K562 (cell line): ENCODE measurements around the gene ATAD3C. TPM values are rescaled to one million over a fixed set of nuclear protein-coding genes. Genes with fewer than 3 reads are reported as not detected.
A peak's percentile ranks its signal among the peaks of the same experiment; 100 is the strongest.

Experiments used
- NR2F6 ChIP-seq: fragments of 450-650 bp; formaldehyde crosslinking; IDR thresholded peaks from 2 replicates; pipeline ENCODE4 v1.4.0; 2020; ENCODE audit warnings: mild to moderate bottlenecking
- SAFB ChIP-seq: fragments of 200-400 bp; formaldehyde crosslinking; IDR thresholded peaks from 2 replicates; pipeline ENCODE4 v1.6.1; 2017; ENCODE audit warnings: low read depth, low read length, borderline replicate concordance
- SREBF2 ChIP-seq: sonication (generic); formaldehyde crosslinking; IDR thresholded peaks from 2 replicates; pipeline ENCODE4 v1.4.0; 2020; ENCODE audit warnings: mild to moderate bottlenecking, missing genetic modification reagents
- ZC3H11A ChIP-seq: IDR thresholded peaks from 2 replicates; pipeline ENCODE4 v1.6.1; 2012; ENCODE audit warnings: low read depth, low read length, improper control_type of control experiment
- ZC3H4 ChIP-seq: sonication (generic); formaldehyde crosslinking; IDR thresholded peaks from 2 replicates; pipeline ENCODE4 v1.9.0; 2021; ENCODE audit warnings: missing genetic modification reagents, borderline replicate concordance
- ZNF354B ChIP-seq: fragments of 250-450 bp; sonication (Bioruptor Pico); IDR thresholded peaks from 2 replicates; pipeline ENCODE4 v1.4.0; 2020
- polyA plus RNA-seq, 8 experiments: library from polyadenylated mRNA; depleted of rRNA in 4 of 8; stranded (reverse) in 5 of 8; unstranded in 3 of 8; fragments of >200 nt; fragmentation: Nextera tagmentation in 2 of 8; fragmentation: Illumina TruSeq in 1 of 8; extraction: Ambion mirVana in 2 of 8; extraction: Trizol in 1 of 8; gene quantifications; 2 replicates each; pipeline versions ENCODE4 v1.2.1 to v1.2.3, GENCODE V29; 2011 to 2014; ENCODE audit warnings: inconsistent platforms in 1 of 8, missing spikeins in 1 of 8
- total RNA-seq, 7 experiments: library from RNA; depleted of rRNA in 6 of 7; stranded (reverse); fragments of >200 nt in 6 of 7; fragmentation: Illumina TruSeq in 2 of 7; extraction: Trizol in 2 of 7; gene quantifications; 2 replicates each; pipeline versions ENCODE4 v1.2.1 to v1.2.3, GENCODE V29; 2011 to 2021; ENCODE audit warnings: low replicate concordance in 1 of 7
- TF ChIP-seq, protein P1 (sequence below): fragments of 450-650 bp; IDR thresholded peaks from 2 replicates; pipeline ENCODE4 v1.6.1; 2017; ENCODE audit warnings: antibody characterized with exemption
- TF ChIP-seq, protein P2 (sequence below): sonication (generic); formaldehyde crosslinking; IDR thresholded peaks from 2 replicates; pipeline ENCODE4 v1.8.0; 2022; ENCODE audit warnings: missing genetic modification reagents, mild to moderate bottlenecking, moderate library complexity, borderline replicate concordance
- TF ChIP-seq, protein P3 (sequence below): sonication (generic); formaldehyde crosslinking; IDR thresholded peaks from 2 replicates; pipeline ENCODE4 v1.8.0; 2023; ENCODE audit warnings: mild to moderate bottlenecking, missing genetic modification reagents
- TF ChIP-seq, protein P4 (sequence below), 3 experiments: fragments of 200-800 bp in 1 of 3; sonication (Bioruptor generic) in 1 of 3; sonication (generic) in 1 of 3; formaldehyde crosslinking in 1 of 3; IDR thresholded peaks; 2 replicates each; pipeline versions ENCODE4 v1.6.1 to v1.8.0; 2016 to 2022; ENCODE audit warnings: mild to moderate bottlenecking in 2 of 3, missing compliant biosample characterization in 2 of 3, missing genetic modification characterization in 2 of 3, missing genetic modification reagents in 1 of 3
- TF ChIP-seq, protein P5 (sequence below): fragments of 250-450 bp; sonication (Bioruptor Pico); IDR thresholded peaks from 2 replicates; pipeline ENCODE4 v1.5.0; 2021
- TF ChIP-seq, protein P6 (sequence below): sonication (generic); formaldehyde crosslinking; IDR thresholded peaks from 2 replicates; pipeline ENCODE4 v1.4.0; 2020; ENCODE audit warnings: mild to moderate bottlenecking, missing genetic modification reagents

The ATAD3C gene
- total and polyA plus RNA-seq, 9 of the 15 experiments (the other 6 are each of a cell fraction or from before 2014, with no cell fraction given): 0.03 to 0.18 TPM; not detected in 7

DNA sequence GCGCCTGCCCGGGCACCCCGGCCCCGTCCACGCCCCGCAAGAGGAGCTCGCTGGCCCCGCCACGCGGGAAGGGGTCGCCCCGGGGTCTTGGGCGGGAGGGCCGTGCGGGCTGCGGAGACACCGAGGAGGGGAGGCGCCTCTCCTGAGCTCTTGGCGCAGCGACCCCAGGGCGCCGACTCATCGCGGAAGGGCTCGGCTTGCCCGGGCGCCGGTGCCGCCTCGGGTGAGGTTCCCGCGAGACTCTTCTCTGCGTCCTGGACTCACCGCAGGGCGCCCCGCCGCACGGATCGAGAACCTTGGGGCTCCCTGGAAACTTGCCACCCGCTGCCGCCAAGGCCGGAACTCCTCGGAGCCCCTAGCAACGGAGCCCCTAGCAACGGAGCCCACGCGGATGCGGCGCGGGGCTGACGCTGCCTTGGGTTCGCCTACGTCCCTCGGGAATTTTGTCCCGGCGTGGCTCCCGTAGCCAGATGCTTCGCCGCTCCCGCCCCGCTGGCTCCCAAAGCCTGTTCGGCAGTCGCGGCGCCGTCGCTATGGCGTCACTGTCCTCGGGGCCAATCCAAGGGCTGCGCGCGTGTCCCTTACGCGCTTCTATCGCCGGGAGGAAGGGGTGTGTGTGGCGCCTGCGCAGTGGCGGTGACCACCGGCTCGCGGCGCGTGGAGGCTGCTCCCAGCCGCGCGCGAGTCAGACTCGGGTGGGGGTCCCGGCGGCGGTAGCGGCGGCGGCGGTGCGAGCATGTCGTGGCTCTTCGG is 62.2 kb downstream of the ATAD3C start, which contains the start of gene ATAD3A (continued):
- TF ChIP-seq, protein P1, sequence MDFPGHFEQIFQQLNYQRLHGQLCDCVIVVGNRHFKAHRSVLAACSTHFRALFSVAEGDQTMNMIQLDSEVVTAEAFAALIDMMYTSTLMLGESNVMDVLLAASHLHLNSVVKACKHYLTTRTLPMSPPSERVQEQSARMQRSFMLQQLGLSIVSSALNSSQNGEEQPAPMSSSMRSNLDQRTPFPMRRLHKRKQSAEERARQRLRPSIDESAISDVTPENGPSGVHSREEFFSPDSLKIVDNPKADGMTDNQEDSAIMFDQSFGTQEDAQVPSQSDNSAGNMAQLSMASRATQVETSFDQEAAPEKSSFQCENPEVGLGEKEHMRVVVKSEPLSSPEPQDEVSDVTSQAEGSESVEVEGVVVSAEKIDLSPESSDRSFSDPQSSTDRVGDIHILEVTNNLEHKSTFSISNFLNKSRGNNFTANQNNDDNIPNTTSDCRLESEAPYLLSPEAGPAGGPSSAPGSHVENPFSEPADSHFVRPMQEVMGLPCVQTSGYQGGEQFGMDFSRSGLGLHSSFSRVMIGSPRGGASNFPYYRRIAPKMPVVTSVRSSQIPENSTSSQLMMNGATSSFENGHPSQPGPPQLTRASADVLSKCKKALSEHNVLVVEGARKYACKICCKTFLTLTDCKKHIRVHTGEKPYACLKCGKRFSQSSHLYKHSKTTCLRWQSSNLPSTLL: no peak
- TF ChIP-seq, protein P2, sequence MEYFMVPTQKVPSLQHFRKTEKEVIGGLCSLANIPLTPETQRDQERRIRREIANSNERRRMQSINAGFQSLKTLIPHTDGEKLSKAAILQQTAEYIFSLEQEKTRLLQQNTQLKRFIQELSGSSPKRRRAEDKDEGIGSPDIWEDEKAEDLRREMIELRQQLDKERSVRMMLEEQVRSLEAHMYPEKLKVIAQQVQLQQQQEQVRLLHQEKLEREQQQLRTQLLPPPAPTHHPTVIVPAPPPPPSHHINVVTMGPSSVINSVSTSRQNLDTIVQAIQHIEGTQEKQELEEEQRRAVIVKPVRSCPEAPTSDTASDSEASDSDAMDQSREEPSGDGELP: peak; percentile 99
- TF ChIP-seq, protein P3, sequence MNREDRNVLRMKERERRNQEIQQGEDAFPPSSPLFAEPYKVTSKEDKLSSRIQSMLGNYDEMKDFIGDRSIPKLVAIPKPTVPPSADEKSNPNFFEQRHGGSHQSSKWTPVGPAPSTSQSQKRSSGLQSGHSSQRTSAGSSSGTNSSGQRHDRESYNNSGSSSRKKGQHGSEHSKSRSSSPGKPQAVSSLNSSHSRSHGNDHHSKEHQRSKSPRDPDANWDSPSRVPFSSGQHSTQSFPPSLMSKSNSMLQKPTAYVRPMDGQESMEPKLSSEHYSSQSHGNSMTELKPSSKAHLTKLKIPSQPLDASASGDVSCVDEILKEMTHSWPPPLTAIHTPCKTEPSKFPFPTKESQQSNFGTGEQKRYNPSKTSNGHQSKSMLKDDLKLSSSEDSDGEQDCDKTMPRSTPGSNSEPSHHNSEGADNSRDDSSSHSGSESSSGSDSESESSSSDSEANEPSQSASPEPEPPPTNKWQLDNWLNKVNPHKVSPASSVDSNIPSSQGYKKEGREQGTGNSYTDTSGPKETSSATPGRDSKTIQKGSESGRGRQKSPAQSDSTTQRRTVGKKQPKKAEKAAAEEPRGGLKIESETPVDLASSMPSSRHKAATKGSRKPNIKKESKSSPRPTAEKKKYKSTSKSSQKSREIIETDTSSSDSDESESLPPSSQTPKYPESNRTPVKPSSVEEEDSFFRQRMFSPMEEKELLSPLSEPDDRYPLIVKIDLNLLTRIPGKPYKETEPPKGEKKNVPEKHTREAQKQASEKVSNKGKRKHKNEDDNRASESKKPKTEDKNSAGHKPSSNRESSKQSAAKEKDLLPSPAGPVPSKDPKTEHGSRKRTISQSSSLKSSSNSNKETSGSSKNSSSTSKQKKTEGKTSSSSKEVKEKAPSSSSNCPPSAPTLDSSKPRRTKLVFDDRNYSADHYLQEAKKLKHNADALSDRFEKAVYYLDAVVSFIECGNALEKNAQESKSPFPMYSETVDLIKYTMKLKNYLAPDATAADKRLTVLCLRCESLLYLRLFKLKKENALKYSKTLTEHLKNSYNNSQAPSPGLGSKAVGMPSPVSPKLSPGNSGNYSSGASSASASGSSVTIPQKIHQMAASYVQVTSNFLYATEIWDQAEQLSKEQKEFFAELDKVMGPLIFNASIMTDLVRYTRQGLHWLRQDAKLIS (CRISPR knock-in tag): peak; percentile 93
- TF ChIP-seq ZC3H11A (no peak; the same call in 1 of the 2 replicates), SREBF2 (CRISPR knock-in tag) (0 out of 2 replicates have a peak, but pooled peaks have one; percentile 78), ZC3H4 (no peak), ZNF354B (CRISPR knock-in tag) (no peak), SAFB (peak; percentile 99), NR2F6 (CRISPR knock-in tag) (no peak)
- TF ChIP-seq, protein P4, sequence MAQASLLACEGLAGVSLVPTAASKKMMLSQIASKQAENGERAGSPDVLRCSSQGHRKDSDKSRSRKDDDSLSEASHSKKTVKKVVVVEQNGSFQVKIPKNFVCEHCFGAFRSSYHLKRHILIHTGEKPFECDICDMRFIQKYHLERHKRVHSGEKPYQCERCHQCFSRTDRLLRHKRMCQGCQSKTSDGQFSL (CRISPR knock-in tag; IDR thresholded peaks at IDR 0.05): no peak
- TF ChIP-seq, protein P4 (tag; IDR thresholded peaks at IDR 0.05): no peak
- TF ChIP-seq, protein P5, sequence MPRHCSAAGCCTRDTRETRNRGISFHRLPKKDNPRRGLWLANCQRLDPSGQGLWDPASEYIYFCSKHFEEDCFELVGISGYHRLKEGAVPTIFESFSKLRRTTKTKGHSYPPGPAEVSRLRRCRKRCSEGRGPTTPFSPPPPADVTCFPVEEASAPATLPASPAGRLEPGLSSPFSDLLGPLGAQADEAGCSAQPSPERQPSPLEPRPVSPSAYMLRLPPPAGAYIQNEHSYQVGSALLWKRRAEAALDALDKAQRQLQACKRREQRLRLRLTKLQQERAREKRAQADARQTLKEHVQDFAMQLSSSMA: no peak
- TF ChIP-seq, protein P6, sequence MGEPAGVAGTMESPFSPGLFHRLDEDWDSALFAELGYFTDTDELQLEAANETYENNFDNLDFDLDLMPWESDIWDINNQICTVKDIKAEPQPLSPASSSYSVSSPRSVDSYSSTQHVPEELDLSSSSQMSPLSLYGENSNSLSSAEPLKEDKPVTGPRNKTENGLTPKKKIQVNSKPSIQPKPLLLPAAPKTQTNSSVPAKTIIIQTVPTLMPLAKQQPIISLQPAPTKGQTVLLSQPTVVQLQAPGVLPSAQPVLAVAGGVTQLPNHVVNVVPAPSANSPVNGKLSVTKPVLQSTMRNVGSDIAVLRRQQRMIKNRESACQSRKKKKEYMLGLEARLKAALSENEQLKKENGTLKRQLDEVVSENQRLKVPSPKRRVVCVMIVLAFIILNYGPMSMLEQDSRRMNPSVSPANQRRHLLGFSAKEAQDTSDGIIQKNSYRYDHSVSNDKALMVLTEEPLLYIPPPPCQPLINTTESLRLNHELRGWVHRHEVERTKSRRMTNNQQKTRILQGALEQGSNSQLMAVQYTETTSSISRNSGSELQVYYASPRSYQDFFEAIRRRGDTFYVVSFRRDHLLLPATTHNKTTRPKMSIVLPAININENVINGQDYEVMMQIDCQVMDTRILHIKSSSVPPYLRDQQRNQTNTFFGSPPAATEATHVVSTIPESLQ (CRISPR knock-in tag): no peak; the same call in none of the 2 replicates
